Activated CD4-positive, alpha-beta T cell treated with anti-CD3 and anti-CD28 coated beads, Interleukin-2, amount 10 ng/mL, durations not matched to agents 24 days and 14 days (primary cell): ENCODE results near the gene DPYD. TPM values are rescaled to one million over a fixed set of nuclear protein-coding genes. Genes with fewer than 3 reads are reported as not detected.

Experiments
- DNase-seq: peaks from one replicate; pipeline ENCODE4 v3.0.0; 2022
- H3K27ac Mint-ChIP-seq: one replicate; pipeline ENCODE4 v1.8.0; 2022; ENCODE audit warnings: mild to moderate bottlenecking, mixed read lengths
- H3K27me3 Mint-ChIP-seq: one replicate; pipeline ENCODE4 v1.8.0; 2022; ENCODE audit warnings: mixed read lengths
- H3K36me3 Mint-ChIP-seq: one replicate; pipeline ENCODE4 v1.8.0; 2022; ENCODE audit warnings: low read depth, mild to moderate bottlenecking, mixed read lengths
- H3K4me1 Mint-ChIP-seq: one replicate; pipeline ENCODE4 v1.8.0; 2021; ENCODE audit warnings: mixed read lengths
- H3K4me3 Mint-ChIP-seq: one replicate; pipeline ENCODE4 v1.8.0; 2022; ENCODE audit warnings: mild to moderate bottlenecking, moderate library complexity, mixed read lengths
- H3K9me3 Mint-ChIP-seq: one replicate; pipeline ENCODE4 v1.8.0; 2021; ENCODE audit warnings: mixed read lengths
- intact Hi-C: fragments of 100-400 bp; cut with micrococcal nuclease; formaldehyde crosslinking; loops from one replicate; pipeline ENCODE4 v1.15.1; 2023
- total RNA-seq: library from RNA; stranded (reverse); gene quantifications from 2 replicates; pipeline ENCODE4 v1.2.3, GENCODE V29; 2022

DPYD gene
- total RNA-seq, 1 donor from 2014 or later: 13.4 TPM

- H3K36me3 Mint-ChIP-seq: peaks cover 6% of the 10 kb centered on the region
Measured at GRCh38 chr1:97567000-97567749, 353.7 kb downstream of the DPYD start.

DNA sequence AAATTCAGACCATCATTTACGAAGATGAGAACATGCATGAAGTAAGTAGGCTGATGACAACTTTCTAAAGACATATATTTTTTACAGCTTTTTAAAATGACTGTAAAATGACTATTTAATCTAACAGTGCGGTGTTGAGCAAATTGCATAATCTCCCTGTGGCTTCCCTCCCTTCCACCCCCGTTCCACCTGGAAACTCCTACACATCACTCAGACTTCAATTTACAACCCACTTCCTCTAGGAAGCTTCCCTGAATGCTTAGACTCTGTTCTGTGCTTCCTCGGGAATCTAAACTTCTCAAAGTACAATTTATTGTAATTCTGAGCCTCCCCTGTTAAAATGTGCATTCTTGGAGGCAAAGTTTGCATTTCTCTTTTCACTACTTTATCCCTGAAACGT, 354.9 kb downstream of the DPYD start:
- intact Hi-C loops: no loop called here
- no peaks in the 10 kb centered on the region for H3K27me3 Mint-ChIP-seq
- no peaks in the 10 kb centered on the region for H3K9me3 Mint-ChIP-seq
- DNase-seq: no peak
- H3K27ac Mint-ChIP-seq: no peak overlapping the region
- peaks cover 3% of the 10 kb centered on the region for H3K36me3 Mint-ChIP-seq
- H3K4me1 Mint-ChIP-seq: no peaks in the 10 kb centered on the region
- no peak overlapping the region for H3K4me3 Mint-ChIP-seq

More at GRCh38 chr1:97567000-97567749, 353.7 kb downstream of the DPYD start:
- intact Hi-C loops: no loop called here
- Mint-ChIP-seq H3K4me1 (no peaks in the 10 kb centered on the region), H3K9me3 (no peaks in the 10 kb centered on the region), H3K27me3 (no peaks in the 10 kb centered on the region), H3K4me3 (no peak overlapping the region), H3K27ac (no peak overlapping the region)
- DNase-seq: no peak

DNA sequence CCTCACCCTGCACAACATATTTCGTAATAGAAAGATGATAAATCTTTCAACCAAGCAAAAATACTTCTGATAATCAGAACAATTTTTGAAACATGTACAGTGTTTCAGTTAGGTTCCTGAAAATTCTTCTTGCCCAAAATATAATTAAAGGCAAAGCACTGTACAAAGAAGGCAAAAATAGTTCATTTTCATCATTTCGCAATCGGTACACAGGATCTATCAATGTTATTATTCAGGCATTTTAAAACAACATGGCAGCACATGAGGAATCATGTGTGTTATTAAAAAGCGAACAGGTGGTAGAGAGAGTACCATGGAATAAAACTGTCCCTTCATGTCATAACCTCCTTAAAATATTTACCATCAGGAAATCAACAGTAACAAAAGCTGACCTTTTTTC, 356.9 kb downstream of the DPYD start:
- H3K27ac Mint-ChIP-seq: no peak overlapping the region
- intact Hi-C loops: no loop called here
- H3K36me3 Mint-ChIP-seq: peaks cover 1% of the 10 kb centered on the region
- no peak overlapping the region for H3K4me3 Mint-ChIP-seq
- H3K27me3 Mint-ChIP-seq: no peaks in the 10 kb centered on the region
- no peaks in the 10 kb centered on the region for H3K9me3 Mint-ChIP-seq
- no peak for DNase-seq
- no peaks in the 10 kb centered on the region for H3K4me1 Mint-ChIP-seq

DNA sequence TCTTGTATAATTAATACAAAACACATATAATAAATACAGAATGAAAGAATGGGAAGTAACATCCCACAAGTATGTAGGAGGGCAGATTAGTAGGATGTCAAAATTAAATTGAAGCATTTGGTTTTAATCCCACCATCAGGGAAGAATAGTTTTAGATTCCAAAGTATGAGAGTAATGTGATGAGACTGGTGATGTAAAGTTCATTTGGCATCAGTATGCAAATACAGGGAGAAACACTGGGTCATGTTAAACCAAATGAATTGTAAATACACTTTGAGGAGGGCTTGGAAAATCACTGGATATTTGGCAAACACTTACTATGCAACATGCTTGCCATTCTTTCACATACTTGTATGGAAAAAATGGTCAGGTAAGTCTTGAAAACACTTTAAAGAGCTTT, 358.8 kb downstream of the DPYD start:
- intact Hi-C loops: no loop called here
- Mint-ChIP-seq H3K9me3 (no peaks in the 10 kb centered on the region), H3K27ac (no peak overlapping the region), H3K4me3 (no peak overlapping the region), H3K36me3 (peaks cover 7% of the 10 kb centered on the region), H3K27me3 (no peaks in the 10 kb centered on the region), H3K4me1 (no peaks in the 10 kb centered on the region)
- no peak for DNase-seq

DNA sequence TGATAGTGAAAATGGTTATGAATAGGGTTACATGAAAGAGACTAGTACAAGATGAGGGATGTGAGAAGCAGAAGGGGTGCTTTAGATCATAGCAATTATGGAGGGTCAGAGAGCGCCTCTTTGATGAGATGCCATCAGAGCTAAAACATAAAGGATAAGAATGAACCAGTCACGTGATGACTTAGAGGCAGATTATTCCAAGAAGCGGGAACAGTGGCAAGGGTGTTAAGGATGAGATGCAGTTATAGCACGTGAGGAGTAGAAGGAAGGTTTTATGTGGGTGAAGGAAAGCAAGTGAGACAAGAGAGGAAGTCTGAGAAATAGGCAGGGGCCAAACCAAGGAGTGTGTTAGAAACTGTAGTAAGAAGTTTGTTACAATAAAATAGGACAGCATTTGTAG, 360.1 kb downstream of the DPYD start:
- Mint-ChIP-seq H3K27me3 (no peaks in the 10 kb centered on the region), H3K9me3 (no peaks in the 10 kb centered on the region), H3K4me3 (no peak overlapping the region), H3K36me3 (peaks cover 7% of the 10 kb centered on the region), H3K27ac (no peak overlapping the region), H3K4me1 (no peaks in the 10 kb centered on the region)
- intact Hi-C loops: no loop called here
- DNase-seq: no peak

GRCh38 chr1:97553971-97554370, 366.9 kb downstream of the DPYD start:
- DNase-seq: no peak
- Mint-ChIP-seq H3K36me3 (peaks cover 7% of the 10 kb centered on the region), H3K27ac (no peak overlapping the region), H3K4me3 (no peak overlapping the region), H3K4me1 (no peaks in the 10 kb centered on the region), H3K9me3 (no peaks in the 10 kb centered on the region), H3K27me3 (no peaks in the 10 kb centered on the region)
- intact Hi-C loops: no loop called here

GRCh38 chr1:97551113-97551512, 369.7 kb downstream of the DPYD start:
- Mint-ChIP-seq H3K4me1 (no peaks in the 10 kb centered on the region), H3K27ac (no peak overlapping the region), H3K4me3 (no peak overlapping the region), H3K9me3 (no peaks in the 10 kb centered on the region), H3K27me3 (no peaks in the 10 kb centered on the region), H3K36me3 (no peaks in the 10 kb centered on the region)
- intact Hi-C loops: no loop called here
- DNase-seq: no peak

- Mint-ChIP-seq H3K27ac (no peak overlapping the region), H3K4me1 (no peaks in the 10 kb centered on the region), H3K36me3 (peaks cover 3% of the 10 kb centered on the region), H3K9me3 (no peaks in the 10 kb centered on the region), H3K27me3 (no peaks in the 10 kb centered on the region), H3K4me3 (no peak overlapping the region)
- DNase-seq: no peak
- intact Hi-C loops: no loop called here
Measured at GRCh38 chr1:97545446-97545845, 375.4 kb downstream of the DPYD start.

DNA sequence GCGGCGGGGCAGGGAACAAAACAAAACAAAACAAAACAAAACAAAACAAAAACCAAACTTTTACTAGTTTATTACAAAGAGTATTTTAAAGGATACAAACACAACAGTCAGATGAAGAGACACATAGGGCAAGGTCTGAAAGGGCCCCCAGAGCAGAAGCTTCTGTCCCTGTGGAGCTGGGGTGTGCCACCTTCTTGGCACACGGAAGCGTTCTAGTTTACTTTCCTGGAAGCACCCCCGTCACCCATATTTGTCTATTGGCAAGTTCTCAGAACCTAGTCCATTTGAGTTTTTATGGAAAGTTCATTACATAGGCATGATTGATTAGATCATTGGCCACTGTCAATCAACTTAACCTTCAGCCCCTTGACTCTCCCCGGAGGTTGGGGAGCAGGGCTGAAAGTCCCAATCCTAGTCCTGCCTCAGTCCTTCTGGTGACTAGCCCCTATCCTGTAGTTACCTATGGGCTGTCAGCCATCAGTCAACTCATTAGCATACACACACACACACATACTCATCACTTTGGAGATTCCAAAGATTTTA, 380.4 kb downstream of the DPYD start:
- Mint-ChIP-seq H3K4me1 (peaks cover 4% of the 10 kb centered on the region), H3K4me3 (no peak overlapping the region), H3K9me3 (no peaks in the 10 kb centered on the region), H3K36me3 (peaks cover 12% of the 10 kb centered on the region), H3K27ac (no peak overlapping the region), H3K27me3 (no peaks in the 10 kb centered on the region)
- no peak for DNase-seq
- intact Hi-C loops: no loop called here

DNA sequence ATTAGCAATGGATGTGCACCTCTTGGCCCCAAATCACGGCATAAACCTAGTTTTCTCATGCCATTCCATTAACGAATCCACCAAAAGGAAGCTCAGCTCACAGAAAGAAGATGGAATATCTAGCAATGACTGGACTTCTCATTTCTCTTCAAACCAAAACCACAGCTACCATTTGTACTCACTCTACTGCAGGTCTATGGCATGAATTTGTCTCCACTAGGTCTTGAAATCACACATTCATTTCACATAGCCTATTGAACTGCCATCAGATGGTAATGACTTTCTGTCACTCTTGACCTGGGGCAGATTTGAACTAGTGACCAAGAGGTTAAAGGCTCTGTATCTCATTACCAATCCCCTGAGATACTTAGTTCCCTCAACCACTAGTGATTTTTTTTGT, 382.7 kb downstream of the DPYD start:
- Mint-ChIP-seq H3K9me3 (no peaks in the 10 kb centered on the region), H3K27me3 (no peaks in the 10 kb centered on the region), H3K4me1 (peaks cover 4% of the 10 kb centered on the region), H3K27ac (no peak overlapping the region), H3K36me3 (peaks cover 9% of the 10 kb centered on the region), H3K4me3 (no peak overlapping the region)
- DNase-seq: no peak
- intact Hi-C loops: no loop called here

GRCh38 chr1:97533358-97533757, 387.5 kb downstream of the DPYD start:
- Mint-ChIP-seq H3K36me3 (peaks cover 6% of the 10 kb centered on the region), H3K9me3 (no peaks in the 10 kb centered on the region), H3K4me1 (peaks cover 4% of the 10 kb centered on the region), H3K27ac (no peak overlapping the region), H3K4me3 (no peak overlapping the region), H3K27me3 (no peaks in the 10 kb centered on the region)
- intact Hi-C loops: no loop called here
- no peak for DNase-seq

GRCh38 chr1:97529600-97529999, 391.2 kb downstream of the DPYD start:
- Mint-ChIP-seq H3K4me1 (no peaks in the 10 kb centered on the region), H3K27me3 (no peaks in the 10 kb centered on the region)

DNA sequence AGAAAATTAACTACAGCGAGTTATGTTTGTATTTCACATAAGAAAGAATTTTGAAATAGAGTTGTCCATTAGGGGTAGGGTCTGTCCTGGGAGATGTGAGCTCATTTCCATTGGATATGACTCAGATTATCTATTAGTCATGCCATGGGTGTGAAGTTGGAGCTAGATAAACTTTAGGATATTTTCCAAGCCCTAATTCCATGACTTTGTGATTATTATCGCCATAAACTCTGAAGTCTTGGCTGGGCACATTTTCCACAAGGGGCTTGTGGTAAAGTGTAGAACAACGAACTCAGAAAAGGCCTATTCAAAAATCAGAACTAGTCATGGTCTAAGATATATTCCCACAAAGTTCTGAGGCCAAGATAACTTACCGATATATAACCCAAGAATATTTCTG, 396.6 kb downstream of the DPYD start:
- DNase-seq: no peak
- H3K27ac Mint-ChIP-seq: no peak overlapping the region

More at GRCh38 chr1:97529600-97529999, 391.2 kb downstream of the DPYD start:
- no peak for DNase-seq
- intact Hi-C loops: no loop called here
- Mint-ChIP-seq H3K27ac (no peak overlapping the region), H3K4me3 (no peak overlapping the region), H3K9me3 (no peaks in the 10 kb centered on the region), H3K36me3 (no peaks in the 10 kb centered on the region)

GRCh38 chr1:97516588-97516987, 404.2 kb downstream of the DPYD start:
- no peak for DNase-seq
- H3K27me3 Mint-ChIP-seq: no peaks in the 10 kb centered on the region
- H3K4me1 Mint-ChIP-seq: no peaks in the 10 kb centered on the region
- no peak overlapping the region for H3K27ac Mint-ChIP-seq
- intact Hi-C loops: no loop called here
- no peak overlapping the region for H3K4me3 Mint-ChIP-seq
- H3K36me3 Mint-ChIP-seq: peaks cover 5% of the 10 kb centered on the region
- peaks cover 11% of the 10 kb centered on the region for H3K9me3 Mint-ChIP-seq

More for the DNA sequence above, 396.6 kb downstream of the DPYD start:
- Mint-ChIP-seq H3K27me3 (no peaks in the 10 kb centered on the region), H3K4me3 (no peak overlapping the region), H3K36me3 (peaks cover 6% of the 10 kb centered on the region), H3K4me1 (no peaks in the 10 kb centered on the region), H3K9me3 (peaks cover 11% of the 10 kb centered on the region)
- intact Hi-C loops: no loop called here
